PC-9 (cell line): Measurements from ENCODE around the gene PTEN.

Source experiments
- CTCF ChIP-seq: fragments of 200-600 bp; sonication (generic); conservative IDR thresholded peaks from 2 replicates; pipeline ENCODE4 v1.6.1; 2017; ENCODE audit warnings: mixed run types, antibody characterized with exemption, mild to moderate bottlenecking, moderate library complexity
- EZH2 ChIP-seq: fragments of 200-600 bp; sonication (generic); IDR thresholded peaks from 2 replicates; pipeline ENCODE4 v1.8.0; 2017; ENCODE audit warnings: antibody characterized with exemption, low read depth

GRCh38 chr10:87816898-87817608 lies 46.4 kb upstream of the PTEN start:
- TF ChIP-seq EZH2 (no peak), CTCF (no peak)
